GM18511 (cell line): Measurements from ENCODE around the gene CASP10.
A peak's percentile ranks its signal among the peaks of the same experiment; 100 is the strongest.
"Not testable (repeated sequence)": the region's sequence is repeated elsewhere in the genome, so short reads cannot be mapped to it uniquely, and the experiment has no call there.

Experiments
- ATAC-seq: cut with Tn5 transposase; IDR thresholded peaks from one replicate; pipeline ENCODE4 v1.9.1; 2021; ENCODE audit warnings: mild to moderate bottlenecking, moderate library complexity; ENCODE audit not compliant: unreplicated experiment

Gene CASP10, protein sequence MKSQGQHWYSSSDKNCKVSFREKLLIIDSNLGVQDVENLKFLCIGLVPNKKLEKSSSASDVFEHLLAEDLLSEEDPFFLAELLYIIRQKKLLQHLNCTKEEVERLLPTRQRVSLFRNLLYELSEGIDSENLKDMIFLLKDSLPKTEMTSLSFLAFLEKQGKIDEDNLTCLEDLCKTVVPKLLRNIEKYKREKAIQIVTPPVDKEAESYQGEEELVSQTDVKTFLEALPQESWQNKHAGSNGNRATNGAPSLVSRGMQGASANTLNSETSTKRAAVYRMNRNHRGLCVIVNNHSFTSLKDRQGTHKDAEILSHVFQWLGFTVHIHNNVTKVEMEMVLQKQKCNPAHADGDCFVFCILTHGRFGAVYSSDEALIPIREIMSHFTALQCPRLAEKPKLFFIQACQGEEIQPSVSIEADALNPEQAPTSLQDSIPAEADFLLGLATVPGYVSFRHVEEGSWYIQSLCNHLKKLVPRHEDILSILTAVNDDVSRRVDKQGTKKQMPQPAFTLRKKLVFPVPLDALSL

DNA sequence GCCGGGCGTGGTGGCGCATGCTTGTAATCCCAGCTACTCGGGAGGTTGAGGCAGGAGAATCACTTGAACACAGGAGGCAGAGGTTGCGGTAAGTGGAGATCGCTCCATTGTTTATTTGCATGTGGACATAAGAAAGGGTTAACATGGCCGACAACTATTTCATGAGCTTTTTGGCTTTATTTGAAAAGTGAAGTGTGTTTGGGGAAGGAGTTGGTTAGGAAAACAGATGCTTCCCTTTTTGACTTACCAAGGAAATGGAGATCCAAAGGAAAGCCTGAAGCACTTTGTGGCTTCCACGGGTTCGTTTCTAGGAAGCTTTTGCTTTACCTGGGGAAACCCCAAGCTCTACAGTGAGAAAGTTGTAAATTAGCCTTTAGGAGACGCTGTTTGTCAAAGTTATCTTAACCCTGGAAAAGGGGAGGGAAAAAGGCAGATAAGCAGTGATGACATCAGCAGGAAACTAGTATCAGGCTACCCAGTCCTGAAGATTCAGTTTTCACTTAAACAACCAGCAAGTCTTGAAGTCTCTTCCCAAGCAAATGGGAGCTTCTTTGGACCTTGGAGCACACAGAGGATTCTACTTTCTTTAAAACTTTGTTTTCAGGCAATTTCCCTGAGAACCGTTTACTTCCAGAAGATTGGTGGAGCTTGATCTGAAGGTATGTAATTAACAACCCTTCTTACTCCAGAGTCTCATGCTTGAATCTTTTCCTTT, at the start of gene CASP10:
Gene CASP10 (plus strand): TSS at position 492 of the 715 bp plus-strand sequence. CDS start 2,637 bp downstream, outside the sequence.
- ATAC-seq, result peak; percentile 85

DNA sequence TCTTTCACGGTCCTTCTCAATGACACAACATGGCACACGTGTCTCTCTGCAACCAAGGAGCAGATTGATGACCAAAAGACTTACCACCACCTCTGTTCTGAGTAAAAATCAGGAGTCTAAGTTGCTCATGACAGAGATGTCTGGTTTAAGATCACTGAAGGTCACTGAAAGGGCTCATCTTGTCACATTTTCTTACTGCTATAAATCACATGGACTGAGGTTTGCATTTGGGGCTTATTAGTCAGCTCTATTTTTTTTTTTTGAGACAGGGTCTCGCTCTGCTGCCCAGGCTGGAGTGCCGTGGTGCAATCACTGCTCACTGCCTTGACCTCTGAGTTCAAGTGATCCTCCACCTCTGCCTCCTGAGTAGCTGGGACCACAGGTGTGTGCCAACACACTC, 47.6 kb upstream of the CASP10 start:
- ATAC-seq, result peak; percentile 39

DNA sequence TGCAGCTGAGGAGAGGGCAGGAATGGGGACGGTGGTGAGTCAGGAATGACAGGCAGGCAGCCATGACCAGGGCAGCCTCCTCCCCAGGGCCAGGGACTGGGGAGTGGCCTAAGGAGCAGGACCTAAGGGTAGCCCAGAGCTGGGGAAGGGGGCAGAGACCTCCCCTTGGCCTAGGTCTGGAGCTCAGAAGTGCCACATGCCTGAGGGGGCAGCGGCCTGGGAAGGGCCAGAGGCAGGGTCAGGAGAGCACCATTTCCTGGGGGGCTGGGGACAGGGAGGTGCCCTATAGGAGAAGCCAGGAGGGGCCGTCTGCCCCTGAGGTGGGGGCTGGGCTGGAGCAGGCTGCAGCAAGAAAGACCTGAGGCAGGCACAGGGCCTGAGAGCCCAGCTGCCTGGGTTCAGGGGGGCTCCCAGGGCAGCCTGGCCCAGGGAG, 46.0 kb upstream of the CASP10 start:
- no peak for ATAC-seq

DNA sequence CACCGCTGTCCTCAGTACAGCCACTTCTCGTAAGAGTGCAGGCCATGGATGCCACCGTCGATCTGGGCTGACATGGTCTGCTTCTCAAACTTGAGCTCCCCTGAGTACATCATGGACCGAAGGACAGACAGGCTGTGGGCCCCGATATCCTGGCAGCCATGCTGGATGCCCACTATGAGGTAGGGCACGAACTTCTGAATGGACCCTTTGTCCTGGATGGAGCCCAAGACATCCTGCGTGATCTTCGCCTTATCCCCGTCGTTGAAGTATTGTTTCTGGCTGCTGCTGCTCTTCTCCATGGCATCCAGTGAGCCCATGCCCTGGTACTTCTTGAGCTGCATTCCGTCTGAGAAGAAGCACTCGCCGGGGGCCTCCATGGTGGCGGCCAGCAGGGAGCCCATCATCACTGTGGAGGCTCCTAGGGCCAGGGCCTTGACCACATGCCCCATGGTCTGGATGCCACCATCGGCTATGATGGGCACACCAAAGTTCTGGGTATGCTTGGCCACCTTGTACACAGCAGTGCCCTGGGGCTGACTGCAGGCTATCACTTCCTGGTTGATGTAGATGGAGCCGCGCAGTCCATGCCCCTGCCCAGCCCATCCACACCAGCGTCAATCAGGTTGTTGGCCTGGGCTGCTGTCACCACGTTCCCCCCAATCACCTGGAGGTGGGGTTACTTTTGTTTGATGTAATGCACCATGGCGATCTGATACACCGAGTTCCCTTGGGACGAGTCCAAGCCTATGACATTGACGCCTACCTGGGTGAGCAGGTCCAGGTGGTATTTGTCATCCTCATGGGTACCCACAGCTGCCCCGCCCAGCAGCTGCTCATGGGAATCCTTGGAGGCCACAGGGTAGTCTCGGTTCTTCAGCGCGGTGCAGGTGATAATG, 45.2 kb upstream of the CASP10 start:
- no peak for ATAC-seq

DNA sequence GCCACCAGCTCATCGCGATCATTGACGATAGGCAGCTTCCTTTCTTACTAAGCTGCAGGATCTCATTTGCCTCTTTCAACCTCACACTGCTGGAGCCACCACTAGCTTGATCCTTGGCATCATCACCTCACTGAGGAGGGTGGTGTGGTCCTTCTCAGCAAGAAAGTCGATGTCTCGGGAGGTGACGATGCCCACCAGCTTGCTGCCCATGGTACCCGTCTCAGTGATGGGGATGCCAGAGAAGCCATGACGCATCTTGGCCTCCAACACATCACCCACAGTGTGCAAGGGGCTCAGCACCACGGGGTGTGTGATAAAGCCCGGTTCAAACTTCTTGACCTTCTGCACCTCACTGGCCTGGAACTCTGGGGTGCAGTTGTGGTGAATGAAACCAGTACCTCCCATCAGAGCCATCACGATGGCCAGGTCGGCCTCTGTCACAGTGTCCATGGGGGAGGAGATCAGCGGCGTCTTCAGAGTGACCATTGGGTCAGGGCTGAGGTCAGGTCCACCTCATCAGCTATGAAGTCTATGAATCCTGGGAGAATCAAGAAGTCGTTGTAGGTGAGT, 44.5 kb upstream of the CASP10 start:
- ATAC-seq, result no peak

DNA sequence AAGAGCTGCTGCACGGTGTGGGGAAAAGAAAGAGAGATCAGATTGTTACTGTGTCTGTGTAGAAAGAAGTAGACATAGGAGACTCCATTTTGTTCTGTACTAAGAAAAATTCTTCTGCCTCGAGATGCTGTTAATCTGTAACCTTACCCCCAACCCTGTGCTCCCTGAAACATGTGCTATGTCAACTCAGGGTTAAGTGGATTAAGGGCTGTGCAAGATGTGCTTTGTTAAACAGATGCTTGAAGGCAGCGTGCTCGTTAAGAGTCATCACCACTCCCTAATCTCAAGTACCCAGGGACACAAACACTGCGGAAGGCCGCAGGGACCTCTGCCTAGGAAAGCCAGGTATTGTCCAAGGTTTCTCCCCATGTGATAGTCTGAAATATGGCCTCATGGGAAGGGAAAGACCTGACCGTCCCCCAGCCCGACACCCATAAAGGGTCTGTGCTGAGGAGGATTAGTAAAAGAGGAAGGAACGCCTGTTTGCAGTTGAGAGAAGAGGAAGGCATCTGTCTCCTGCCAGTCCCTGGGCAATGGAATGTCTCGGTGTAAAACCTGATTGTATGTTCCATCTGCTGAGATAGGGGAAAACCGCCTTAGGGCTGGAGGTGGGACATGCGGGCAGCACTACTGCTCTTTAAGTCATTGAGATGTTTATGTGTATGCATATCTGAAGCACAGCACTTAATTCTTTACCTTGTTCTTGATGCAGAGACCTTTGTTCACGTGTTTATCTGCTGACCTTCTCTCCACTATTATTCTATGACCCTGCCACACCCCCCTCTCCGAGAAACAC, 43.8 kb upstream of the CASP10 start:
- ATAC-seq, result not testable (repeated sequence)

DNA sequence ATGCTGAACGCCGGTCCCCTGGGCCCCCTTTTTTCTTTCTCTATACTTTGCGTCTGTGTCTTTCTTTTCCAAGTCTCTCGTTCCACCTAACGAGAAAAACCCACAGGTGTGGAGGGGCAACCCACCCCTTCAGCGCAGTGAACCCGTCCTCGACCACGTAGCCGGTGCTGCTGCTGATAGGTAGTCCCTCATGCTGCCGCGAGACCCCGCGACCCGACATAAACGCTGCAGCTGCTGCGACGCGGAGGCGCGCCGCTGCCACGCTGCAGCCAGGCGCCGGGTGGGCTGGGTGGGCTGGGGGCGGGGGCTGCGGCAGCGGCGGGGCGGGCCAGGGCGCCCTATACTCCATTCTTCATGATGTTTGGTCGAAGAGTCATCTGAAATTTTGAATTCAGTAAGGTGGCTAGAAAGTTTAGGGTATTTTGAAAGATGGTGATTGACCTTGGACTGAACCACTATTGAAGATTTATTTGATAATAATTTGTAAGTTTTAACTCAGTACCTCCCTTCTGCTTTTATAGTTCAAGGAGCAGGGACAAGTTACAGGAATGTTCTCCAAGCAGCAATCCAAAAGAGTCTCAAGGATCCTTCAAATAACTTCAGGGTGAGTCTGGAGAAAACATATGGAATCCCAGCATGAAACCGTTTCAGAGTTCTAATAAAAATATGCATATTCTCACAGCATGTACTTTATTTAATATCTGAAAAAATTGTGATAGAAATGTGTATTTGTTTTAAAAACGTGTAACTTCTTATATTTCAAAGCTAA, 42.9 kb upstream of the CASP10 start:
- no peak for ATAC-seq

DNA sequence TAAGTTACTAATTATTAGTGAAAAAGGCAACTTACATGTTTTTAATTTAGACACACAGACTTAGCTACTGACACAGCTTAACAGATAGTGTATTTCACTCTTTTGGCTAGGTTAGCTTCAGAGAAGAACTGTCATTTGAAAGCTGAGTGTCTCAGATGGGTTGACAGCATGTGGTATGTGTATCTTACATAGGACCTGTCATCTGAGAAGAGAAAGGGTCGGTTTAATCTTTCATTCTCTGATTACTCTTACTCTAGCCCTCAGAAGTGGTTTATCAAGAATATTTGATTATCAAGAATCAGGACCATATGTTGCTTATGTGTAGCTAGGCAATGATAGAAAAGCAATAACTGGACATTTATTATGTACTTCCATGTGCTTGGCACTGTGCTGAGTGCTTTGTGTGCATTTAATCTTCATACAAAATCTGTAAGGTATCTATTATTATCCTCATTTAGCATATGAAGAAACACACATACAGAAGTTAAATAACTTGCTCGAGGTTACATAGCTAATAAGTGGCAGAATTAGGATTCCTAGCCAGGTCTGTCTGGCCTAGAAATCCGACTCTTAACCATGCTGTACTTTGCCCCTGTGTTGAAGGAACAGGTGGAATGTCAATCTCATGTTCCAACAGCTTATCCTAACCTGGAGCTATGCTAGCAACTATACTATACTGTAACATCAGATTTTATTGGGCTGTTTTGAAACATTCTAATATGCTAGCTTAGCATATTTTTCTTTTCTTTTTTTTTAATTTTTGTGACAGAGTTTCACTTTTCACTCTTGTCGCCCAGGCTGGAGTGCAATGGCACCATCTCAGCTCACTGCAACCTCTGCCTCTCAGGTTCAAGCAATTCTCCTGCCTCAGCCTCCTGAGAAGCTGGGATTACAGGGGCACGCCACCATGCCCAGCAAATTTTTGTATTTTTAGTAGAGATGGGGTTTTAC, 38.6 kb upstream of the CASP10 start:
- ATAC-seq, result no peak

DNA sequence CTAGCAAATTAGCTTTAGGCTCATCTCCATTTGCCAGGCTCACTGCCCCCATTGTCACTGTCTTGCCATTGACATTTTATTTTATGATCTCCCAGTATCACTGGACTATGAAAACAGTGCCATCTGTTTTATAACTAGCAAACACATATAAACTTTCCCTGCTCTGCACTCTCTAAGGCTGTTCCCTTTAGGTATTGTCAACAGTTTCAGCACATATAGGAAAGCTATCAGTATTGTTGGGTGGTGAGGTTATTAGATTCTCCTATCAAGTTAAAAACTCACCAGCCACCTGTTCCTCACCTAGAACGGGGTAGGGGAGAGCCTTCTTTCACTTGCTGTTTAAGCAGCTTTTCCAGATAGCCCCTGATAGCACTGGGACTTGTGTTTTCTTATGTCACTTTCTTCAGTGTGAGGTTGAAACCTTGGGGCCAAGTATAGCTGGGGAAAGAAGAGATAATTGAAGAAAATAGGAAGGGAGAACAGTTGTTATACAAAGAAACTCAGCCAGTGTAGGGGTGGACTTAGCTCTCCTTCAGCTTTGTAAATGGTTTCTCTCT, 34.4 kb upstream of the CASP10 start:
- no peak for ATAC-seq

DNA sequence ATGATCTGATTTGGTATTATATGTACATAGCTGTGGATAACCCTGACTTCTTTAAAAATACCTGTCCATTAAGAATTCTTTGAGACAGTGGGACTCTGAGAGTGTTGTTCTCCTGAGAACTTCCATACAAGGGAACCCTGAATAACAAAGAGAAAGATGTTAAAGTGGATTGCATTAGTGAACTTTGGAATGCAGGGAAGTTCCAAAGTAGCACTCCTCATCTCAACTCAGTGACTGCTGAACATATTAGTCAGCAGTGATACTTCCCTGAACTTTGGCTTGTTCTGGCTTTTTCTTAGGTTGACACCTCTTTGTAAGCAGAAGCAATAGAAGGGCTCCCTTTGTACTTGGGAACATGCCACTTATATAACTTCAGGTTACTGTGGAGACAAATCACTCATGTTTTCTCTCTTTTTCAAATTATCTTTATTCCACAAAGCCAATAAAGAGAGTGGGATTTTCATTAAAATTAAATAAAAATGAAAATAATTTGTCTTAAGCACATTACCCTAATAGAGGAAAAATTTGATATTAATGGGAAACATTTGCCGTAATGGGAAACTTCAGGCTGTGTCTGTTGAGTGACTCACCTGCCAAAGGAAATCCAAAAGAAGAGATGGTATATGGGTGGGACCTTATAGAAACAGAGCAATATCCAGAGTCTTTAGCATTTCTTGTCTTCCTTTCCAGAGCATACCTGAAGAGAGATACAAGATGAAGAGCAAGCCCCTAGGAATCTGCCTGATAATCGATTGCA, 33.7 kb upstream of the CASP10 start:
- no peak for ATAC-seq

DNA sequence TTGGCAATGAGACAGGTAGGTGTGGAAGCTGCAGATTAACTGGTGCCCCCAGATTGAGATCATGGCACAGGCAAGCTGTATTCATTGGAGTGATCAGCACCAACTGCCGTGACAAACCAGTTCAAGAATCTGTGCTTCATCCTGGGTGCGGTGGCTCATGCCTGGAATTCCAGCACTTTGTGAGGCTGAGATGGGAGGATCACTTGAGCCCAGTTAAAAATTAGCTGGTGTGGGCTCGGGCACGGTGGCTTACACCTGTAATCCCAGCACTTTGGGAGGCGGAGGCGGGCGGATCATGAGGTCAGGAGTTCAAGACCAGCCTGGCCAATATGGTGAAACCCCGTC, 33.1 kb upstream of the CASP10 start:
- ATAC-seq, result not testable (repeated sequence)

DNA sequence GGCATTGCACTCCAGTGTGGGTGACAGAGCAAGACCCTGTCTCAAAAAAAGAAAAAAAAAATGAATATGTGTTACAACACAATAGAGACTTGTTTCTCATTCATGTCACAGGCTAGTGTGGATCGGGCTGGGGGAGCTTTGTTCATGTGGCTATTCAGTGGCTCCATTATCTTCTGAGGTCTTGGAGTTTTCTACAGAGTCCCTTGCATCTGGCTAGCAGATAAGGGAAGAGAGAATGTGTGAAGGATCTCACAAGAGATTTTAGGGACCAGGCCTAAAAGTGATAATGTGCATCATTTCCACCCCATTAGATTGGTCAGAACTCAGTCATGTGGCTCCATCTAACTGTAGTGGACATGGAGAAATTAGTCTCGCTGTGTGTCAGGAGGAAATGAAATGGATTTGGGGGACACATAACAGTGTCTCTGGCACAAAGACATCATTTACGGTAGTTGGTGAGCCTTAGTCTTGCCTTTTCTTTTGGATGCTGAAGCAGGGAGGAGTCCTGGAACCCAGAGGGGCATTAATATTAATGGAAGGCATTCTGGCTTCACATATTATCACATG, 32.4 kb upstream of the CASP10 start:
- no peak for ATAC-seq

DNA sequence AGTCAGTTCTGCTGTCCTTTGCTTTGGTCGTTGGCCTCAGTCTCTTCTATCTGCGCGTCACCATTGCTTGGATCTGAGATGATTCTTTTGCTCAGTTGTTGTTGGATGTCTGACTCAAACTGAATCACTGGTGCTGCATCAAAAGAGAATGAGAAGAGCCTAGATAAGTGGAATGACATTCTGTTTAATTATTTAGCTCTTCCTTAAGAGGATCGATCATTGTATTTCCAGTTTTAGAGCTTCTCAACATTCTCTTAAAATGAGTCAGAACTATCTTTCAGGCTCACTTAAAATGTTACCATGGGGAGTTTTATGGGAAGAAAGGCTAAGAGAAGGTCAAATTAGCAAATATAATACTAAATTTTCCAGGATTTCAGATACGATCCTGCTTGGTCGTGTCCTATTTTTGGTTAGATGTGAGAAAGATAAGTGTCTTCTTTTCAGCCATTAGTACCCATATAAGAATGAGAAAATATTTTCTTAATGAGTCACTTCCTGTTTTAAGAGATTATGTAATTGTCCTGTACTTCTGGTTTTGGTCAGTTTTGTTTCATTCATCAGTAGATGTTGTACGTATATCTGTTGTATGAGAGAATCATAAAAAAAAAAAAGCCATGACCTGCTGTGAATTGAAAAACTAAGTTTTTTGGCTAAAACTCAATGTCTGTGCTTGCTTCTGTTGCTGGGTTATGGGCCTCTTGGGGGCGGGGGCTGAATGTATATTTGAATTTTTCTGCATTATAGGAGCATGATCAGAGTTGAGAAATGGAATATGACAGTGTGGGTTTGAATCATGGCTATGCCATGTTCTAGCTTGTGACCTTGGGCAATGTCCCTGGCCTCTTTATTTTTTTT, 31.6 kb upstream of the CASP10 start:
- ATAC-seq, result peak; percentile 95

DNA sequence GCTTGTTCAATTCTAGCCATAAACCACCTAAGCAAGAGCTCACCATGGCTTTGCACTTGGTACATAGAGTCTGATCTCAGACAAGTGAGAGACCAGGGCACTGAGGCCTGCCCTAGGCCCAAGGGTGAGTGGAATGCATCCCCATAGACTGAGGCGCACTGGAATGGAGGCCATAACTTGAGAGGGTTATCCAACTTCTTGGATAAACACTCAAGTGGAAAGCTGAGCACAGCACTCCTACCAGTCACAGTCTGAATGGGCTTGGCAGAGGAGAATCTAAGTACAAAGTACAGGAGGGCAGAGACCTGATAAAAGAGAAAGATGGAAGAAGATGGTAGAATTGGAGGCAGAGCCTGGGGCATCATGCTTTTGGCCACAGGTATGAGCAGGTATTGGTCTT, 30.4 kb upstream of the CASP10 start:
- no peak for ATAC-seq

DNA sequence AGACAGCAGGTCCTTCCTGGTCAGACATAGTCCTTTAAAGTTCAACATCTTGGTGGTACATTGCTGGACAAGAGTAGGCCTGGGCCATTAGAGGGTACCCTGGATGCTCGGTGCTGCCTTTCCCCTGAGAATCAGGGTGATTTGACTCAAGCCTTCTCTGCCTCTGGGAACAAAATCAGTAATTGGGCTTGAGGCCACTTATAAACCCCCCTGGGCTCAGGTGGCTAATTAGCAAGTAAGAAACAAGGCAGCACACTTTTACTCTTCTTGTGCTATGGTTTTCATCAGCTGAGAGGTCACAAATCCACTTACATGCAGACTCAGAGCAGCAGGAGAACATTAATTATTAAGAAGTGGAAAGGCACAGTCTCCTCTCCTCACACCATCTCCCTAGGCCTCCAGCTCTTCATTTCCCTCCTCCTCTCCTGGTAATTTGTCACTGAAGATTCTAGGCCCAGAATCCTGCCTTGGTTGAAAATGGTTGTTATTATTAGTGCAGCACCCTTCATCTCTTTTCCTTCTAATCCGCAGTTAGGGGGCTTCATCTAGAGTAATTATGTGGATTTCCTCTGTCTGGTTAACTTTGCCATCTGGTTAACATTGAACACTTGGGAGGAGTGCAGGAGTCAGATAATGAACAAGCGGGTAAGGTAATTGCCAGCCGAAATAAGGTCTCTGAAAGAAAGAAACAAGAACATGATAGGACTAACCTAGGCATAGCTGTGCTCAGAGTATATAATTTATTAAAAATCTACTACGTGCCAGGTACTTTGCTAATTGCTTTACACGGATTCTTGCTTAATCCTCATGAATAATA, 29.7 kb upstream of the CASP10 start:
- no peak for ATAC-seq
